ENCODE measurements around the gene IFNL1. TPM values are rescaled to one million over a fixed set of nuclear protein-coding genes. Genes with fewer than 3 reads are reported as not detected.
"Not testable (repeated sequence)": the region's sequence is repeated elsewhere in the genome, so short reads cannot be mapped to it uniquely, and the experiment has no call there.

IFNL1 gene
- total RNA-seq, 4 donors from 2014 or later: not detected

DNA sequence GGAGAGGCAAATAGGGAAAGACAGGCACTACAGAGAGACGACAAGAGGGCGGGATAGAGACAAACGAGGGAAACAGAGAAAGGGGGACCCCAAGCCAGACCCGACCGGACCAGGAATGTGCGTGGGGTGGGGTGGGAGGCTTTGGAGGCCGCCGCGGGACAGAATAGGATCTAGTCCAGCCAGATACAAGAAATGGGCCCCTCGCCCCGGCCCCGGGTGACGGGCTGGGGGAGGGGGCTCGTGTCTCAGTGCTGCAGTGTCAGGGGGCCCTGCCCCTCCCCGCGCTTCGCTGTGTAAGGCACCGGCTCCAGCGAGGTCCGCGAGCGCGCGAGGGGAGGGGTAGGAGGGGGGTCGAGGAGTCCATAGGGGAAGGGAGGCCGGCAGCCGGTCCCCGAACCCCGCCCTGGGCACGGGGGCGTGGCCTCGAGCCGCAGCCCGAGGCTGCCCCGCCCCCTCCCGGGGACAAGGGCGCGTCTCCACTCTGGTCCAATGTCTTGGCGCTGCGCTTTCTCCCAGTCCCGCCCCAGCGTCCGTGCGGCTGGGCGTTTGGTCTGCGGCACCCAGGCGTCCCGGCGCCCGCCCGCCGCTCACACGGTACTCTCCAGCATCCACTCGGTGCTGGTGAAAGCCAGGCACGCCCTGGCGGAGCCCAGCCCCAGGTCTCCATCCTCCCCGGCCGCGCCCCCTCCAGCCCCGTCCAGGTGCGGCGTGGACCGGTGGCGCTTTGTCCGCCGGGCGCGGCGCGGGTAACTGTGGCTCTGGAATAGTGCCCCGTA is 11.0 kb downstream of the IFNL1 start:
- in situ Hi-C loops (cut with MboI; ENCODE audit: low pct_ligation_motif_present in 1 of 4, low pct_unique_long_range_greater_than_20kb in 1 of 4, low sequenced_read_pairs in 3 of 4) (no loop called here), intact Hi-C loops (cut with DNase I; ENCODE audit: low total_unique reads) (no loop called here)
- H3K36me3 ChIP-seq: no peaks in the 10 kb centered on the region
- H3K9me3 ChIP-seq: no peaks in the 10 kb centered on the region
- no peak for TF ChIP-seq POLR2A (IDR thresholded peaks at IDR 0.05)
- no peak for TF ChIP-seq EP300 (IDR thresholded peaks at IDR 0.05; ENCODE audit: low read depth)
- no peak for TF ChIP-seq CTCF (IDR thresholded peaks at IDR 0.05)
- TF ChIP-seq POLR2AphosphoS5 (IDR thresholded peaks at IDR 0.05): no peak
- no peak overlapping the region for H3K27ac ChIP-seq
- 20 to 46% methylated on average over 3 to 63 of the region's 71 CpGs for WGBS, 2 donors (ENCODE audit: low coverage in 1 of 2)
- peaks cover 3 to 14% (median 9%) of the 10 kb centered on the region in 4 donors for H3K4me1 ChIP-seq
- peak; percentile 48 for DNase-seq
- H3K4me3 ChIP-seq: peak overlapping the region in 2 of 4 donors; percentile 24 to 33
- H3K27me3 ChIP-seq: peaks cover 63% of the 10 kb centered on the region

- no peak for DNase-seq
- Histone ChIP-seq H3K27me3 (peaks cover 61% of the 10 kb centered on the region), H3K9me3 (no peaks in the 10 kb centered on the region), H3K36me3 (no peaks in the 10 kb centered on the region), H3K4me1 (peaks cover 3 to 14% (median 9%) of the 10 kb centered on the region in 4 donors), H3K4me3 (peak overlapping the region in 2 of 4 donors; percentile 24 to 33), H3K27ac (no peak overlapping the region)
- WGBS, 2 donors (ENCODE audit: low coverage in 1 of 2): 39% methylated on average over 58 of the region's 82 CpGs; no CpG with 5 or more reads in 1 of the 2 donors
- intact Hi-C loops (cut with DNase I; ENCODE audit: low total_unique reads): no loop called here
- TF ChIP-seq POLR2A (IDR thresholded peaks at IDR 0.05) (no peak), EP300 (IDR thresholded peaks at IDR 0.05; ENCODE audit: low read depth) (no peak), CTCF (IDR thresholded peaks at IDR 0.05) (no peak), POLR2AphosphoS5 (IDR thresholded peaks at IDR 0.05) (no peak)
- in situ Hi-C loops (cut with MboI; ENCODE audit: low pct_ligation_motif_present in 1 of 4, low pct_unique_long_range_greater_than_20kb in 1 of 4, low sequenced_read_pairs in 3 of 4): no loop called here
Observed at GRCh38 chr19:39307822-39308530, 11.8 kb downstream of the IFNL1 start.

DNA sequence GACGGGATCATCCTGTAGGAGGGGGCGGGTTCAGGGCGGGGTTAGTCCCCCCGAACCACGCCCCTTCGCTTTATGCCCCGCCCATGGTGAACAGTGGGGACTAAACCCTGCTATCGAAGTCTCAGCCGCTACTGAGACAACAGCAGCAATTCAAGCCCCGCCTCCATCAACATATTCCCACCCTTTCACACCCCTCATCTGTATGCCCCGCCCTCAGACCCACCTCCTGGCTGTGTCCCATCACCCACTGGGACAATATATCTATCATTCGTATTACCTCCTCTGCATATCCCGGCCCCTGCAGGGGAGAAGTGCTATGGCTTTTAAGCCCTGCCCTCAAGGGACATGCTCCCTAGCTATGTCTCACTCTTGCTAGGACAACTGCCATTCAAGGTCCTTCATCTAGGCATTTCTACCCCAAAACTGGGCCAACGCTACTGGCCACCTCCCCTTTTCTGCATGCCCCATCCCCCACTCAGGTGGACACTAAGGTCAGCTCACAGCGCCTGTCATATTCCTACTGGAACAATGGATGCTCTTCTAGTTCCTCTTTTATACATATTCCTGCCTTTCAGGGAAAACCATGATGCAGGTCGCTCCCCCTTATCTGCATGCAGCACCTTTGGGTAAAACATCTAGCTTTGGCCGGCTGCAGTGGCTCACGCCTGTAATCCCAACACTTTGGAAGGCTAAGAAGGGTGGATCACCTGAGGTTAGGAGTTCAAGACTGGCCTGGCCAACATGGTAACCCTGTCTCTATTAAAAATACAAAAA is 12.5 kb downstream of the IFNL1 start:
- TF ChIP-seq POLR2AphosphoS5 (IDR thresholded peaks at IDR 0.05) (no peak), POLR2A (IDR thresholded peaks at IDR 0.05) (no peak), EP300 (IDR thresholded peaks at IDR 0.05; ENCODE audit: low read depth) (no peak), CTCF (IDR thresholded peaks at IDR 0.05) (no peak)
- no peak for DNase-seq
- Histone ChIP-seq H3K27ac (no peak overlapping the region), H3K4me1 (peaks cover 3 to 14% (median 9%) of the 10 kb centered on the region in 4 donors), H3K36me3 (no peaks in the 10 kb centered on the region), H3K27me3 (peaks cover 54% of the 10 kb centered on the region), H3K4me3 (no peak overlapping the region), H3K9me3 (no peaks in the 10 kb centered on the region)
- intact Hi-C loops (cut with DNase I; ENCODE audit: low total_unique reads): no loop called here
- 36 to 53% methylated on average over 3 to 18 of the region's 18 CpGs for WGBS, 2 donors (ENCODE audit: low coverage in 1 of 2)
- in situ Hi-C loops (cut with MboI; ENCODE audit: low pct_ligation_motif_present in 1 of 4, low pct_unique_long_range_greater_than_20kb in 1 of 4, low sequenced_read_pairs in 3 of 4): no loop called here

GRCh38 chr19:39309305-39309670 is 13.1 kb downstream of the IFNL1 start:
- H3K9me3 ChIP-seq; H3K36me3 ChIP-seq; H3K27ac ChIP-seq; DNase-seq; in situ Hi-C loops (cut with MboI; ENCODE audit: low pct_ligation_motif_present in 1 of 4, low pct_unique_long_range_greater_than_20kb in 1 of 4, low sequenced_read_pairs in 3 of 4); intact Hi-C loops (cut with DNase I; ENCODE audit: low total_unique reads); H3K4me3 ChIP-seq: not testable (repeated sequence)
- Histone ChIP-seq H3K4me1 (peaks cover 3 to 14% (median 9%) of the 10 kb centered on the region in 4 donors), H3K27me3 (peaks cover 48% of the 10 kb centered on the region)
- WGBS, 2 donors (ENCODE audit: low coverage in 1 of 2): 50 to 87% methylated on average over 1 to 7 of the region's 7 CpGs

All from transverse colon (tissue), 4 donors.